ENCODE measurements around the gene UPK1A.

GRCh38 chr19:35693422-35693821 lies 27.1 kb downstream of the UPK1A start:
- TF ChIP-seq POLR2A (IDR thresholded peaks at IDR 0.05; ENCODE audit: extremely low read depth, insufficient read length) (no peak), CTCF (IDR thresholded peaks at IDR 0.05; ENCODE audit: low read depth, low read length) (no peak), MAX (IDR thresholded peaks at IDR 0.05; ENCODE audit: low read depth, low read length) (no peak)

Data from NB4 (cell line).